Measurements from ENCODE around the gene TPK1. TPM values are rescaled to one million over a fixed set of nuclear protein-coding genes. Genes with fewer than 3 reads are reported as not detected.

The TPK1 gene
- polyA plus RNA-seq, 1 donor from 2014 or later = 3.5 TPM

Small RNA genes lying within 50 kb of the gene (small RNA-seq; reads per million reads assigned to genes)
- gene RNU6ATAC40P = 0 reads per million in 3 experiments
